RWPE1 (cell line): Measurements from ENCODE around the gene FES.
A peak's percentile ranks its signal among the peaks of the same experiment; 100 is the strongest.
"Not testable (repeated sequence)": the region's sequence is repeated elsewhere in the genome, so short reads cannot be mapped to it uniquely, and the experiment has no call there.

Source experiments
- CTCF ChIA-PET: fragments of 350-600 bp; sonication (Branson Sonifier 250); formaldehyde crosslinking; extraction: SDS; loops from one replicate; lab custom pipeline; 2021; lab: Yijun Ruan, JAX
- POLR2A ChIA-PET: fragments of 400-600 bp; formaldehyde crosslinking; extraction: SDS; loops from one replicate; lab custom pipeline; 2020; ENCODE audit warnings: antibody characterized with exemption; ENCODE audit not compliant: low non-redundant PET; lab: Yijun Ruan, JAX
- DNase-seq: peaks from one replicate; pipeline ENCODE4 v3.0.0; 2012; ENCODE audit warnings: low spot score
- H3K27ac ChIP-seq: fragments of 450-650 bp; 2 replicates; pipeline ENCODE4 v1.5.1; 2017
- TF ChIP-seq, protein P1 (sequence below): fragments of 450-650 bp; conservative IDR thresholded peaks from 2 replicates; pipeline ENCODE4 v1.5.1; 2017; ENCODE audit warnings: low read depth, mild to moderate bottlenecking

The FES gene

GRCh38 chr15:90873998-90874605 is 10.2 kb upstream of the FES start:
- peak overlapping the region; percentile 88 for H3K27ac ChIP-seq
- DNase-seq, result no peak
- POLR2A ChIA-PET, result no interaction called here
- TF ChIP-seq, protein P1, sequence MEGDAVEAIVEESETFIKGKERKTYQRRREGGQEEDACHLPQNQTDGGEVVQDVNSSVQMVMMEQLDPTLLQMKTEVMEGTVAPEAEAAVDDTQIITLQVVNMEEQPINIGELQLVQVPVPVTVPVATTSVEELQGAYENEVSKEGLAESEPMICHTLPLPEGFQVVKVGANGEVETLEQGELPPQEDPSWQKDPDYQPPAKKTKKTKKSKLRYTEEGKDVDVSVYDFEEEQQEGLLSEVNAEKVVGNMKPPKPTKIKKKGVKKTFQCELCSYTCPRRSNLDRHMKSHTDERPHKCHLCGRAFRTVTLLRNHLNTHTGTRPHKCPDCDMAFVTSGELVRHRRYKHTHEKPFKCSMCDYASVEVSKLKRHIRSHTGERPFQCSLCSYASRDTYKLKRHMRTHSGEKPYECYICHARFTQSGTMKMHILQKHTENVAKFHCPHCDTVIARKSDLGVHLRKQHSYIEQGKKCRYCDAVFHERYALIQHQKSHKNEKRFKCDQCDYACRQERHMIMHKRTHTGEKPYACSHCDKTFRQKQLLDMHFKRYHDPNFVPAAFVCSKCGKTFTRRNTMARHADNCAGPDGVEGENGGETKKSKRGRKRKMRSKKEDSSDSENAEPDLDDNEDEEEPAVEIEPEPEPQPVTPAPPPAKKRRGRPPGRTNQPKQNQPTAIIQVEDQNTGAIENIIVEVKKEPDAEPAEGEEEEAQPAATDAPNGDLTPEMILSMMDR, result no peak
- CTCF ChIA-PET, result interaction anchor here (1.3 to 1.4 kb wide), 2 partner anchors 12 to 226 kb away, joined by 3 to 5 read pairs; no protein-coding TSS in a partner anchor

- H3K27ac ChIP-seq, DNase-seq, CTCF ChIA-PET, POLR2A ChIA-PET: not testable (repeated sequence)
These were observed 9.3 kb upstream of the FES start for GRCh38 chr15:90874986-90875385.

- ChIA-PET POLR2A (no interaction called here), CTCF (no interaction called here)
- DNase-seq, result no peak
- TF ChIP-seq, protein P1, result no peak
- peak overlapping the region; percentile 8; the same call in 1 of the 2 replicates for H3K27ac ChIP-seq
These were observed 8.7 kb upstream of the FES start for GRCh38 chr15:90875549-90875981.

GRCh38 chr15:90876046-90876445 is 8.3 kb upstream of the FES start:
- TF ChIP-seq, protein P1, result no peak
- CTCF ChIA-PET, result no interaction called here
- H3K27ac ChIP-seq, result peak overlapping the region; percentile 8; the same call in 1 of the 2 replicates
- POLR2A ChIA-PET, result no interaction called here
- no peak for DNase-seq

GRCh38 chr15:90876512-90877170 is 7.7 kb upstream of the FES start:
- ChIA-PET CTCF (no interaction called here), POLR2A (no interaction called here)
- DNase-seq, result no peak
- peak overlapping the region; percentile 8 for H3K27ac ChIP-seq
- TF ChIP-seq, protein P1, result no peak

DNA sequence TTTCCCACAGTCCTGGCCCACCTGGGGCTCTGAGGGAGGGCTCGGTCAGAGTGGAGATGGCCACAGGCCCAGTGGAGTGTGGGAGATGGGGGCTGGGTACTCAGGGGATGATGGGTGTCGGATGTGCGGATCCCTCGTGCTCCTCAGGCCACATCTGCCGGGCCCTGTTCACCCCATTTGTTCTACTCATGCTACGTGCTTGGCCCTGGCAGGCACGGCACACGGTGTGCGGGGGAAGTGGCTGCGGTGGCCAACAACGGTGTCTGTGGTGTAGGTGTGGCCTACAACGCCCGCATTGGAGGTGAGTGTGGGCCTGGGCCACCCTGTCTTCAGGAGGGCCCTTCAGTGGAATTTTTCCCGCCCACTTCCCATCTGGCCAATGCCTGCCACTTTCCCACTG is 7.0 kb upstream of the FES start:
- DNase-seq, result no peak
- TF ChIP-seq, protein P1, result no peak
- peak overlapping the region; percentile 8; the same call in 1 of the 2 replicates for H3K27ac ChIP-seq
- POLR2A ChIA-PET, result no interaction called here
- CTCF ChIA-PET, result no interaction called here

GRCh38 chr15:90877996-90878395 is 6.3 kb upstream of the FES start:
- no peak for DNase-seq
- TF ChIP-seq, protein P1, result no peak
- POLR2A ChIA-PET, result no interaction called here
- CTCF ChIA-PET, result no interaction called here
- peak overlapping the region; percentile 8; the same call in 1 of the 2 replicates for H3K27ac ChIP-seq
